Body of pancreas (tissue), 4 donors: ENCODE results near the gene GIT2.

ENCODE experiments used
- POLR2A ChIP-seq, 3 donors: fragments of 450-650 bp; IDR thresholded peaks; one replicate each; pipeline ENCODE4 v1.6.1; 2016; ENCODE audit warnings: antibody characterized with exemption in 3 of 3, mild to moderate bottlenecking in 2 of 3
- TF ChIP-seq, protein P1 (sequence below), 7 experiments: fragments of 450-650 bp in 4 of 7; fragments of 200-600 bp in 3 of 7; sonication (generic) in 3 of 7; IDR thresholded peaks; one replicate each; pipeline ENCODE4 v1.5.1; 2016 to 2019; ENCODE audit warnings: antibody characterized with exemption in 7 of 7

DNA sequence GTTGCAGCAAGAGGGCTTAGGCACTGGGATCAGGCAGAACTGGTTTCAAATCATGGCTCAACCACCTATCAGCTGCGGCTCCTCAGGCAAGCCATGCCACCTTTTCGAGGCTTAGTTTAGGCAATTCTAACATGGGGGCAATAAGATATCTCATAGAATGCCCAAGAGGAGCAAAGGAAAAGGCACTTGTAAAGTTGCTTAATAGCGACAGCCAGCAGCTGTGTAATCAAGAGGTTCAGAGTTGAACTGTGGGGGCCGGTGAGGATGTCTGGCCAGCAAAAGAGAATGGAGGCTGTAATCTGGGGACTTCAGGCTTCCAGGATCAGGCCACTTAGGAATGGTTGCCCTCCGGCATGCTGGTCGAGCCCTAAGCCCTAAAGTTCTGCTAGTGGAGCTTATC, 99.1 kb downstream of the GIT2 start:
- TF ChIP-seq, protein P1, sequence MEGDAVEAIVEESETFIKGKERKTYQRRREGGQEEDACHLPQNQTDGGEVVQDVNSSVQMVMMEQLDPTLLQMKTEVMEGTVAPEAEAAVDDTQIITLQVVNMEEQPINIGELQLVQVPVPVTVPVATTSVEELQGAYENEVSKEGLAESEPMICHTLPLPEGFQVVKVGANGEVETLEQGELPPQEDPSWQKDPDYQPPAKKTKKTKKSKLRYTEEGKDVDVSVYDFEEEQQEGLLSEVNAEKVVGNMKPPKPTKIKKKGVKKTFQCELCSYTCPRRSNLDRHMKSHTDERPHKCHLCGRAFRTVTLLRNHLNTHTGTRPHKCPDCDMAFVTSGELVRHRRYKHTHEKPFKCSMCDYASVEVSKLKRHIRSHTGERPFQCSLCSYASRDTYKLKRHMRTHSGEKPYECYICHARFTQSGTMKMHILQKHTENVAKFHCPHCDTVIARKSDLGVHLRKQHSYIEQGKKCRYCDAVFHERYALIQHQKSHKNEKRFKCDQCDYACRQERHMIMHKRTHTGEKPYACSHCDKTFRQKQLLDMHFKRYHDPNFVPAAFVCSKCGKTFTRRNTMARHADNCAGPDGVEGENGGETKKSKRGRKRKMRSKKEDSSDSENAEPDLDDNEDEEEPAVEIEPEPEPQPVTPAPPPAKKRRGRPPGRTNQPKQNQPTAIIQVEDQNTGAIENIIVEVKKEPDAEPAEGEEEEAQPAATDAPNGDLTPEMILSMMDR (IDR thresholded peaks at IDR 0.05) = no peak
- TF ChIP-seq POLR2A (IDR thresholded peaks at IDR 0.05) = no peak
